Inflammatory macrophage treated with lipopolysaccharide for 4 hours (primary cell): ENCODE results near the gene ADGRG1.
"Not testable (repeated sequence)": the region's sequence is repeated elsewhere in the genome, so short reads cannot be mapped to it uniquely, and the experiment has no call there.

Source experiments
- DNase-seq: peaks from one replicate; pipeline ENCODE4 v3.0.0-alpha.2; 2020

ADGRG1 gene

GRCh38 chr16:57668630-57669475, 40.4 kb downstream of the ADGRG1 start:
- no peak for DNase-seq

GRCh38 chr16:57669476-57670162, 41.2 kb downstream of the ADGRG1 start:
- no peak for DNase-seq

- no peak for DNase-seq
Measured at GRCh38 chr16:57670196-57670595, 41.8 kb downstream of the ADGRG1 start.

- not testable (repeated sequence) for DNase-seq
Measured at GRCh38 chr16:57671451-57671850, 43.0 kb downstream of the ADGRG1 start.

GRCh38 chr16:57672416-57672815, 44.0 kb downstream of the ADGRG1 start:
- DNase-seq: no peak

GRCh38 chr16:57672824-57673223, 44.4 kb downstream of the ADGRG1 start:
- no peak for DNase-seq

GRCh38 chr16:57675741-57676551, 47.5 kb downstream of the ADGRG1 start:
- peak; percentile 32 for DNase-seq

GRCh38 chr16:57676553-57677085, 48.2 kb downstream of the ADGRG1 start:
- no peak for DNase-seq

GRCh38 chr16:57677622-57678369, 49.4 kb downstream of the ADGRG1 start:
- no peak for DNase-seq

- no peak for DNase-seq
Measured at GRCh38 chr16:57679016-57679415, 50.6 kb downstream of the ADGRG1 start.

- DNase-seq: no peak
Measured at GRCh38 chr16:57679767-57680482, 51.5 kb downstream of the ADGRG1 start.

GRCh38 chr16:57680842-57681375, 52.5 kb downstream of the ADGRG1 start:
- DNase-seq: no peak

GRCh38 chr16:57681950-57682728, 53.7 kb downstream of the ADGRG1 start:
- no peak for DNase-seq

- DNase-seq: no peak
Measured at GRCh38 chr16:57682809-57683635, 54.6 kb downstream of the ADGRG1 start.

GRCh38 chr16:57683636-57684545, 55.5 kb downstream of the ADGRG1 start:
- no peak for DNase-seq

- no peak for DNase-seq
Measured at GRCh38 chr16:57684626-57685358, 56.4 kb downstream of the ADGRG1 start.

GRCh38 chr16:57685633-57686032, 57.2 kb downstream of the ADGRG1 start:
- no peak for DNase-seq

- DNase-seq: no peak
Measured at GRCh38 chr16:57686577-57686976, 58.1 kb downstream of the ADGRG1 start.
